ENCODE results near the gene GLMN. TPM values are rescaled to one million over a fixed set of nuclear protein-coding genes. Genes with fewer than 3 reads are reported as not detected.
"Not testable (repeated sequence)": the region's sequence is repeated elsewhere in the genome, so short reads cannot be mapped to it uniquely, and the experiment has no call there.

Gene GLMN
- total RNA-seq, 1 donor from 2014 or later = 14.9 TPM

GRCh38 chr1:92299477-92300150 lies 827 bp upstream of the GLMN start:
- Mint-ChIP-seq H3K4me1 (ENCODE audit: unreplicated experiment) (peaks cover 15% of the 10 kb centered on the region), H3K9me3 (ENCODE audit: unreplicated experiment) (no peaks in the 10 kb centered on the region), H3K36me3 (ENCODE audit: low read depth, unreplicated experiment) (peaks cover 9% of the 10 kb centered on the region), H3K27me3 (ENCODE audit: unreplicated experiment) (peaks cover 3% of the 10 kb centered on the region), H3K27ac (ENCODE audit: unreplicated experiment) (peak overlapping the region; percentile 89), H3K4me3 (ENCODE audit: unreplicated experiment) (peak overlapping the region; percentile 98)
- no peak for TF ChIP-seq CTCF (IDR thresholded peaks at IDR 0.05; ENCODE audit: unreplicated experiment)
- no peak for DNase-seq (ENCODE audit: low spot score)

GRCh38 chr1:92298213-92298572 lies 594 bp downstream of the GLMN start:
- Mint-ChIP-seq H3K36me3 (ENCODE audit: low read depth, unreplicated experiment) (peaks cover 9% of the 10 kb centered on the region), H3K4me3 (ENCODE audit: unreplicated experiment) (peak overlapping the region; percentile 98), H3K4me1 (ENCODE audit: unreplicated experiment) (peaks cover 15% of the 10 kb centered on the region), H3K27me3 (ENCODE audit: unreplicated experiment) (peaks cover 3% of the 10 kb centered on the region), H3K27ac (ENCODE audit: unreplicated experiment) (peak overlapping the region; percentile 97), H3K9me3 (ENCODE audit: unreplicated experiment) (no peaks in the 10 kb centered on the region)
- no peak for TF ChIP-seq CTCF (IDR thresholded peaks at IDR 0.05; ENCODE audit: unreplicated experiment)
- DNase-seq (ENCODE audit: low spot score) = no peak

- TF ChIP-seq CTCF (IDR thresholded peaks at IDR 0.05; ENCODE audit: unreplicated experiment) = peak; percentile 40
- peaks cover 9% of the 10 kb centered on the region for H3K36me3 Mint-ChIP-seq (ENCODE audit: low read depth, unreplicated experiment)
- no peaks in the 10 kb centered on the region for H3K4me1 Mint-ChIP-seq (ENCODE audit: unreplicated experiment)
- no peaks in the 10 kb centered on the region for H3K27me3 Mint-ChIP-seq (ENCODE audit: unreplicated experiment)
- no peak overlapping the region for H3K4me3 Mint-ChIP-seq (ENCODE audit: unreplicated experiment)
- no peak overlapping the region for H3K27ac Mint-ChIP-seq (ENCODE audit: unreplicated experiment)
- no peaks in the 10 kb centered on the region for H3K9me3 Mint-ChIP-seq (ENCODE audit: unreplicated experiment)
- peak; percentile 30 for DNase-seq (ENCODE audit: low spot score)
Observed at GRCh38 chr1:92291372-92291999, 7.3 kb downstream of the GLMN start.

GRCh38 chr1:92281411-92281810 lies 17.4 kb downstream of the GLMN start:
- not testable (repeated sequence) for H3K27ac Mint-ChIP-seq (ENCODE audit: unreplicated experiment); H3K4me3 Mint-ChIP-seq (ENCODE audit: unreplicated experiment); DNase-seq (ENCODE audit: low spot score); H3K9me3 Mint-ChIP-seq (ENCODE audit: unreplicated experiment); H3K4me1 Mint-ChIP-seq (ENCODE audit: unreplicated experiment); H3K27me3 Mint-ChIP-seq (ENCODE audit: unreplicated experiment)
- H3K36me3 Mint-ChIP-seq (ENCODE audit: low read depth, unreplicated experiment) = peaks cover 14% of the 10 kb centered on the region

- H3K4me3 Mint-ChIP-seq (ENCODE audit: unreplicated experiment); H3K9me3 Mint-ChIP-seq (ENCODE audit: unreplicated experiment); H3K4me1 Mint-ChIP-seq (ENCODE audit: unreplicated experiment); DNase-seq (ENCODE audit: low spot score); H3K27me3 Mint-ChIP-seq (ENCODE audit: unreplicated experiment); H3K27ac Mint-ChIP-seq (ENCODE audit: unreplicated experiment): not testable (repeated sequence)
- peaks cover 13% of the 10 kb centered on the region for H3K36me3 Mint-ChIP-seq (ENCODE audit: low read depth, unreplicated experiment)
Observed at GRCh38 chr1:92279781-92280180, 19.0 kb downstream of the GLMN start.

DNA sequence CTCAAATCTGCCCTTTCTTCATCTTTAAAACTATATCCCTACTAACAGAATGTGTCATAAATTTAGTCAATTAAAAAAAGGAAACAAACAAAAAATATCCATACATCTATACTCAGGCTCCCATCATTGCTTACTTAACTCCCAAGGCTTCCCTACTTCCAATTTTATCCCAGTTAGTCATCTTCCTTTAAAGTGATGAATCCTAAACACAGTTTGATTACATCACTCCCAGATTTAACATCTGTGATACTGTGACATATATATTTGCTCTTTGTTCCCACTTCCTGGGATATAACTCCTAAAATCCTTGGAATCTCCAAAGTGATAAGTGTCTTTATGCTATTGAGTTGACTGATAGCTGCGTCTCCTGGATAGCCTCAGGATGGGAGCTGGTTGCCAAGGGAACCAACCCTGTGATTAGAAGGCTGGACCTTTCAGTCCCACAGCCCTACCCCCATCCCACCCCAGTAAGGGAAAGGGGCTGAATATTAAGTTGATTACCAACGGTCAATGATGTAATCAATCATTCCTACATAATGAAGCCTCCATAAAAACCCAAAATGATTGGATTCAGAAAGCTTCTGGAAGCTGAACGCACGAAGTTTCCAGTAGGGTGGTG lies 21.6 kb downstream of the GLMN start:
- no peak overlapping the region for H3K4me3 Mint-ChIP-seq (ENCODE audit: unreplicated experiment)
- H3K9me3 Mint-ChIP-seq (ENCODE audit: unreplicated experiment) = no peaks in the 10 kb centered on the region
- DNase-seq (ENCODE audit: low spot score) = no peak
- H3K36me3 Mint-ChIP-seq (ENCODE audit: low read depth, unreplicated experiment) = peaks cover 8% of the 10 kb centered on the region
- peaks cover 4% of the 10 kb centered on the region for H3K4me1 Mint-ChIP-seq (ENCODE audit: unreplicated experiment)
- TF ChIP-seq CTCF (IDR thresholded peaks at IDR 0.05; ENCODE audit: unreplicated experiment) = no peak
- no peaks in the 10 kb centered on the region for H3K27me3 Mint-ChIP-seq (ENCODE audit: unreplicated experiment)
- H3K27ac Mint-ChIP-seq (ENCODE audit: unreplicated experiment) = no peak overlapping the region

All from endothelial cell (in vitro differentiated cells).